Fibroblast of lung (primary cell): Measurements from ENCODE around the gene MSH4. TPM values are rescaled to one million over a fixed set of nuclear protein-coding genes. Genes with fewer than 3 reads are reported as not detected.

ENCODE experiments used
- DNase-seq, 2 donors: peaks; one replicate each; pipeline versions ENCODE4 v3.0.0 to v3.0.0-alpha.2; 2010; ENCODE audit warnings: low read depth in 2 of 2
- H2AFZ ChIP-seq: 2 replicates; pipeline ENCODE4 v1.5.1; 2012; ENCODE audit warnings: low read length, control low read depth, inconsistent platforms
- H3K27ac ChIP-seq: 2 replicates; pipeline ENCODE4 v1.5.1; 2011; ENCODE audit warnings: low read length, control low read depth; ENCODE audit not compliant: insufficient read depth
- H3K27me3 ChIP-seq: 2 replicates; pipeline ENCODE4 v1.5.1; 2011; ENCODE audit warnings: mild to moderate bottlenecking, low read length; ENCODE audit not compliant: control insufficient read depth, insufficient read depth
- H3K36me3 ChIP-seq: 2 replicates; pipeline ENCODE4 v1.5.1; 2011; ENCODE audit warnings: low read length; ENCODE audit not compliant: control insufficient read depth, insufficient read depth
- H3K4me1 ChIP-seq: 2 replicates; pipeline ENCODE4 v1.5.1; 2011; ENCODE audit warnings: low read length; ENCODE audit not compliant: control insufficient read depth, insufficient read depth; ENCODE audit errors: extremely low read depth
- H3K4me2 ChIP-seq: 2 replicates; pipeline ENCODE4 v1.5.1; 2011; ENCODE audit warnings: low read length, control low read depth; ENCODE audit not compliant: insufficient read depth; ENCODE audit errors: extremely low read depth
- H3K4me3 ChIP-seq, 4 experiments: fragments of 200-600 bp in 1 of 4; sonication (generic) in 1 of 4; replicated peaks in 1 of 4; 2 replicates each; pipeline ENCODE4 v1.5.1; 2011 to 2016; ENCODE audit warnings: low read length in 4 of 4, low read depth in 3 of 4, mild to moderate bottlenecking in 3 of 4, control low read depth in 2 of 4, inconsistent platforms in 1 of 4, mixed read lengths in 1 of 4; ENCODE audit not compliant: insufficient read depth in 1 of 4; ENCODE audit errors: control extremely low read depth in 1 of 4
- H3K79me2 ChIP-seq: 2 replicates; pipeline ENCODE4 v1.5.1; 2012; ENCODE audit warnings: mild to moderate bottlenecking, low read length, inconsistent platforms; ENCODE audit not compliant: control insufficient read depth, insufficient read depth
- H3K9ac ChIP-seq: 2 replicates; pipeline ENCODE4 v1.5.1; 2011; ENCODE audit warnings: mild to moderate bottlenecking, low read length, control low read depth; ENCODE audit not compliant: insufficient read depth
- H3K9me3 ChIP-seq: 2 replicates; pipeline ENCODE4 v1.5.1; 2012; ENCODE audit warnings: low read depth, low read length; ENCODE audit not compliant: control insufficient read depth, insufficient read depth
- H4K20me1 ChIP-seq: 2 replicates; pipeline ENCODE4 v1.5.1; 2011; ENCODE audit warnings: low read length; ENCODE audit not compliant: control insufficient read depth, insufficient read depth; ENCODE audit errors: extremely low read depth
- EZH2 ChIP-seq: IDR thresholded peaks from 2 replicates; pipeline ENCODE4 v1.5.1; 2012; ENCODE audit warnings: low read length, control low read depth, mild to moderate bottlenecking; ENCODE audit errors: missing control alignments
- polyA plus RNA-seq, 2 donors: library from polyadenylated mRNA; depleted of rRNA in 1 of 2; stranded (reverse) in 1 of 2; unstranded in 1 of 2; fragments of >200 nt; gene quantifications; 2 replicates each; pipeline ENCODE4 v1.2.1, GENCODE V29; 2011 to 2012; ENCODE audit warnings: missing spikeins in 1 of 2
- total RNA-seq: library from RNA; depleted of rRNA; stranded (reverse); fragments of >200 nt; gene quantifications from 2 replicates; pipeline ENCODE4 v1.2.1, GENCODE V29; 2014
- TF ChIP-seq, protein P1 (sequence below), 2 donors: IDR thresholded peaks in 1 of 2; conservative IDR thresholded peaks in 1 of 2; 1 replicate in 1 of 2; 2 replicates in 1 of 2; pipeline ENCODE4 v1.5.1; 2011 to 2012; ENCODE audit warnings: low read length in 2 of 2, control low read depth in 1 of 2, inconsistent platforms in 1 of 2, low read depth in 1 of 2, mild to moderate bottlenecking in 1 of 2

Gene MSH4
- total and polyA plus RNA-seq, 2 donors (not counting 1 experiment from before 2014, with no cell fraction given), result 0.66 TPM; not detected in 1

DNA sequence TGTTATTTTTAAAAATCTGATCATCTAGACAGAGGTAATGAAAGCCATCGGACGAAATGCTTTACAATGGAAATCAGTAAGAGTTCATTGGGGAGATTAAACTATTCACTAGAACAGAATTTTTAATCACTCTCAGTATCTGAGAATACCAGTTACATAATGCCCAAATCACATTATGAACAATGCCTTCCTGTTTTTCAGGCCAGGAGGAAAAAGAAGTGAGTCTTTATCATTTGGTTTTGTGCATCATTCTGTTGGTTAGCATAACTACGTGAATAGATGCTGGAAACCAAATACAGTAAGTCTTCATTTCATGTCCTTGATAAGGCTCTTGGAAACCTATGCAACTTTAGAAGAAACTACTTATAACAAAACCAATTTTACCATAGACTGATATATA is 153.5 kb downstream of the MSH4 start:
- Histone ChIP-seq H3K9ac (no peak overlapping the region), H3K27me3 (no peaks in the 10 kb centered on the region), H3K4me1 (no peaks in the 10 kb centered on the region), H2AFZ (no peak overlapping the region), H3K79me2 (no peaks in the 10 kb centered on the region), H3K36me3 (no peaks in the 10 kb centered on the region), H4K20me1 (no peaks in the 10 kb centered on the region), H3K9me3 (no peaks in the 10 kb centered on the region), H3K27ac (no peak overlapping the region), H3K4me3 (no peak overlapping the region), H3K4me2 (no peak overlapping the region)
- DNase-seq, result no peak
- TF ChIP-seq, protein P1, sequence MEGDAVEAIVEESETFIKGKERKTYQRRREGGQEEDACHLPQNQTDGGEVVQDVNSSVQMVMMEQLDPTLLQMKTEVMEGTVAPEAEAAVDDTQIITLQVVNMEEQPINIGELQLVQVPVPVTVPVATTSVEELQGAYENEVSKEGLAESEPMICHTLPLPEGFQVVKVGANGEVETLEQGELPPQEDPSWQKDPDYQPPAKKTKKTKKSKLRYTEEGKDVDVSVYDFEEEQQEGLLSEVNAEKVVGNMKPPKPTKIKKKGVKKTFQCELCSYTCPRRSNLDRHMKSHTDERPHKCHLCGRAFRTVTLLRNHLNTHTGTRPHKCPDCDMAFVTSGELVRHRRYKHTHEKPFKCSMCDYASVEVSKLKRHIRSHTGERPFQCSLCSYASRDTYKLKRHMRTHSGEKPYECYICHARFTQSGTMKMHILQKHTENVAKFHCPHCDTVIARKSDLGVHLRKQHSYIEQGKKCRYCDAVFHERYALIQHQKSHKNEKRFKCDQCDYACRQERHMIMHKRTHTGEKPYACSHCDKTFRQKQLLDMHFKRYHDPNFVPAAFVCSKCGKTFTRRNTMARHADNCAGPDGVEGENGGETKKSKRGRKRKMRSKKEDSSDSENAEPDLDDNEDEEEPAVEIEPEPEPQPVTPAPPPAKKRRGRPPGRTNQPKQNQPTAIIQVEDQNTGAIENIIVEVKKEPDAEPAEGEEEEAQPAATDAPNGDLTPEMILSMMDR (conservative IDR thresholded peaks at IDR 0.05 in 1 of 2, IDR thresholded peaks at IDR 0.05 in 1 of 2; ENCODE audit: low read depth in 1 of 2, low read length in 2 of 2), result no peak
- no peak for TF ChIP-seq EZH2

DNA sequence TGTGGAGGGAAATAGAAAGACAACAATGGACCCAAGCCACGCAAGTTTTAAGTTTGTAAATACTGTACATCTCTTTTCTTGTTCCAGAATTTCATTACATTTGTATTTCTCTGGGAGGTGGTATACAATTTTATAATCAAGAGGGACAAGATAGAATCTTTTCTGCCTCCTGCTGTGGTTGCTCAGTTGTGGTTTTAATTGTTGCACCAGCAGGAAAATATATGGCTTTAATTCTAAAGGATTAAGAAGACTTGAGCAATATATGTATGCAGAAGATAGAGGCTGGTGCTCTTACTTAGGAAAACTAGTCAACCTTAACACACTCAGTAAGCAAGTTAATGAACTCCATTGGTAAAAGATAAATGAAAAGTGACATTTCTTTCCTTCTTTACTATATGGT is 155.3 kb downstream of the MSH4 start:
- no peak for DNase-seq
- Histone ChIP-seq H3K4me3 (no peak overlapping the region), H3K4me1 (no peaks in the 10 kb centered on the region), H3K9me3 (no peaks in the 10 kb centered on the region), H3K4me2 (no peak overlapping the region), H3K36me3 (no peaks in the 10 kb centered on the region), H2AFZ (no peak overlapping the region), H4K20me1 (no peaks in the 10 kb centered on the region), H3K27me3 (no peaks in the 10 kb centered on the region), H3K79me2 (no peaks in the 10 kb centered on the region), H3K27ac (no peak overlapping the region), H3K9ac (no peak overlapping the region)
- TF ChIP-seq, protein P1 (conservative IDR thresholded peaks at IDR 0.05 in 1 of 2, IDR thresholded peaks at IDR 0.05 in 1 of 2; ENCODE audit: low read depth in 1 of 2, low read length in 2 of 2), result no peak

DNA sequence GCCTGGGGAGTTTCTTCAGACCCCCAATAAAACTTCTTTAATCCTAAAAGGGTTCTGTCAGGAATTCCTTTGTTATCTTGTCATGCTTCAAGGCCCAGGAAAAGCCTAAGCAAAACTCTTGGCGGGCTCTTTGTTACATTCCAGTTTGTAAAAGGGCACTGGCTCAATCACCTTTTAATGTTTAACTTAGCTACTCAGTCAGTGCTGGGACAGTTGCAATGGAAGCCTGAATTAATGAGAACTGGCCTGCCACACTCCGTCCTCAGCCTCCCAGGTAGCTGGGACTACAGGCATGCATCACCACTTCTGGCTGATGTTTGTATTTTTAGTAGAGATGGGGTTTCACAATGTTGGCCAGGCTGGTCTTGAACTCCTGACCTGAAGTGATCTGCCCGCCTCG is 156.8 kb downstream of the MSH4 start:
- no peak for DNase-seq
- H3K36me3 ChIP-seq, result no peaks in the 10 kb centered on the region
- H3K27me3 ChIP-seq, result no peaks in the 10 kb centered on the region
- no peaks in the 10 kb centered on the region for H4K20me1 ChIP-seq
- no peak overlapping the region for H3K4me2 ChIP-seq
- H3K79me2 ChIP-seq, result no peaks in the 10 kb centered on the region
- H3K27ac ChIP-seq, result no peak overlapping the region
- H3K9me3 ChIP-seq, result no peaks in the 10 kb centered on the region
- H2AFZ ChIP-seq, result no peak overlapping the region
- H3K4me3 ChIP-seq, result no peak overlapping the region
- TF ChIP-seq, protein P1 (conservative IDR thresholded peaks at IDR 0.05 in 1 of 2, IDR thresholded peaks at IDR 0.05 in 1 of 2; ENCODE audit: low read depth in 1 of 2, low read length in 2 of 2), result no peak
- no peak for TF ChIP-seq EZH2
- H3K9ac ChIP-seq, result no peak overlapping the region
- no peaks in the 10 kb centered on the region for H3K4me1 ChIP-seq
